K562 treated with DMSO at 1 percent for 48 hours (cell line): ENCODE results near the gene GNB2. TPM values are rescaled to one million over a fixed set of nuclear protein-coding genes. Genes with fewer than 3 reads are reported as not detected.

ENCODE experiments used
- total RNA-seq: library from RNA; unstranded; fragments of 300-600 nt; gene quantifications from 2 replicates; pipeline ENCODE4 v1.2.3, GENCODE V29; 2022; ENCODE audit warnings: low replicate concordance; ENCODE audit errors: extremely low read depth

Gene GNB2
- total RNA-seq: 1,248 TPM in 1 of 2 replicates, not detected in the other

DNA sequence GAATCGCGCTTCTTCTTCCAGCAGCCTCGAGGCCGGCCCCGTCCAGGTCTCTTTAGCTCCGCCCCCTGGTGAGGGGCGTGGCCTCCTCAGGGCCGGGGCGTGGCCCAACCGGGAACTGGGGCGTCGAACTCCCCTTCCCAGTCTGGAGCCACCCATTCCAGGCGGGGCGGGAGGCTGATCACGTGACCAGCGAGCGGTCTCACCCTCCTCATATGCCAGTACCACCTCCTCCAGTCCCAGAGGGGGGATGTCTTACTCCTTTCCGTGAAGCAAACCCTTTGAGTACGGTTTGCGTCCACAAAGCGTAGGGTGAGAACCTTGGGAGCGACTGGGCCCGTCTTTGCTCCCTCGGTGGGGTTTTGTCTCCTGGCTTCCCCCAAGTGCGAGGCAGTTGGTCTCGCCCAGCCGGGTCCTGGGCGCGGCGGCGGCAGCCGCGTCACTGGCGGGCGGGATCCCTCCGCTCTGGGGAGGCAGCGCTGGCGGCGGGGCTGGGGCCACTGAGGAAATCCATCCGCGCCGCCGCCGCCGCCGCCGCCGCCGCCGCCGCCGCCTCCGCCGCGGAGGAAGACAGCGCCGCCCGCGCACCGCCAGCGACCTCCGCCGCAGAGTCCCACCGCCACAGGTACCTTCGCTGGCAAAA, at the start of gene GNB2:
TSS of gene GNB2 (plus strand) at position 439 of the 640 bp plus-strand sequence. CDS start 2,526 bp downstream, outside the sequence.

DNA sequence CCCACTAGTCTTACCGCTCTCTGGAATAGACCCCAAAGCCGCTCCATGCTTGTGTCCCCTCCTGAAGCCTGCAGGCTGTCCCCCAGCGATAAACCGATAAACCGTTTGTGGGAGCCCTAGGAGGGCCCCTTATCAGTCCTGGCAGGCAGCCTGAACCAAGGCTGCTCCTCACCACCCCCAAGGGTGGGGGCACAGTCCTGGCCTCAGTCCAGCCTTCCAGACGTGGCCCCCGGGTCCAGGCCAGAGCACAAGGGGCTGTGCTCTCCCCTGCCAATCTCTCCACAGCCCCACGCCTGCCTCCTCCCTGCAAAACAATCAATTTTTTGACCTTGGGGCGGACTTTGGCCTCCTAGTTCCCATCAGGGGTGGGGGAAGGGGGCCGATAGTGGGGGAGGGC, 32.1 kb upstream of the GNB2 start, which contains the start of gene TFR2:
TSS of gene TFR2 (minus strand) at position 90 of the 397 bp plus-strand sequence. CDS start at position 47, 43 bp downstream.

DNA sequence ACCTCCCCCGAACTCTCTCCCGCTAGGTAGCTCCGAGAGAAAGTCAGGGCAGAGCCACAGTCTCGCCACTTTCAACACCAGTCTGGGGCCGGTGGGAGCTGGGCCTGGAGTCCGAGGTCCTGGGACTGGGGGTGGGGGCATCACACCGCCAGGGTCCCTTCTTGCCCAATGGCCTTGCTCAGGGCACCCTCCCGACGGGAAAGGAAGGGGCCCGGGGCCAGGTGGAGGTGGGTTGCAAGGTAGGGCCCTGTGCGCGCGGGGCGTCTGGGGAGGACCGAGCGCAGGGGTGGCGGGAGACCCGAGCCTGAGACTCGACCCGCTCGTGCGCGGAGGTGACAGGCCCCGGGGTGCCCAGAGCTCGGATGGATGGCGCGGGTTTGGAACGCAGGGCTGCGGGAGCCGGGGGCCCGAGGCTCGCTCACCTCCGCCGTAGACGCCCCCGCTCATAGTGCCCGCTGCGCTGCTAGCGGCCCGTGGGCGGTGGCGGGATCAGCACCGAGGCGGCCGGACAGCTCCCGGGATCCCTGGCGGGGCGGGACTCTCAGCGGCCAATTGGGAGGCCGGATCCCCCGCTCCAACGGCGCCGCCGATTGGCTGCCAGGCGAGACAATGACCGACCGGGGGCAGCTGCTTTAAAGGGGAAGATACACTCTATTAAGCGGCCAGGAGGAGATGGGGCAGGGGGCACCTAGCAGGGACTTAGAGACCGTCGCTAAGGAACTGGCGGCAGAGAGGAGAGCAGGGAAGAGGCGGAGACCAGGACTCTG, 17.4 kb upstream of the GNB2 start, which contains the start of gene ACTL6B:
TSS of gene ACTL6B (minus strand) at position 541 of the 767 bp plus-strand sequence. CDS start at position 447, 94 bp downstream.

DNA sequence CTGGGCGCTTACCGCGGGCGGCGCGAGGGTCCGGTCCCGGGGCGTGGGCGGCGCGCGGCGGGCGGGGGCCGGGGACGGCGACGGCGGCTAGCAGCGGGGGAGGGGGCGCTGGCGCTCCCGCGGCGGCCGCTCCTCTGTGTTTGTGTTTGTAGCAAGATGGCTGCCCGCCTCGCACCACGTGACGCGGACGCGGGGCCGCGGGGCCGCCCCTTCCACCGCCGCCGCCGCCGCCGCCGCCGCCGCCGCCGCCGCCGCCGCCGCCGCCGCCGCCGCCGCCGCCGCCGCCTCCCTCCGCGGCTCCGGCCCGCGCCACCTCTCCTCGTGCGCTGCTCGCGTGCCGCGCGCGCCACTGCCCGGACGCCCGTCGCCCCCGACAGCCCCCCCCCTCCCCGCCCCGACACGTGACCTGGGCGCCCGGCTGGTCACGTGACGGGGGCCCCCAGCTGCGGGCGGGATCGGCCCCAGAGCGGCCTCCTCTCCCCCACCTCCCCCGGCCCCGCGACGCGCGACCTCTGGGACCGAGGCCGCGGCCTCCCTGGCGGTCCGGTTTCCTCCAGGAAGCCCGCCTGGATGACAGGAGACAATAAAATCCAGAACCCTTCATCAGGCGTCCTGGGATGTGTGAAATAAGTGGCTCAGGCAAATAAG, 20.7 kb downstream of the GNB2 start, which contains the start of gene GIGYF1:
TSS of gene GIGYF1 (minus strand) at position 153 of the 648 bp plus-strand sequence. CDS start 6,012 bp downstream, outside the sequence.

GRCh38 chr7:100705753-100706671, 32.5 kb downstream of the GNB2 start, which contains the start of gene POP7:
TSS of gene POP7 (plus strand) at chr7:100706121. CDS start at chr7:100706831, 710 bp downstream.

GRCh38 chr7:100720279-100720670, 46.7 kb downstream of the GNB2 start, which contains the start of gene EPO:
TSS of gene EPO (plus strand) at chr7:100720468. CDS start at chr7:100720981, 513 bp downstream.

Other genes starting within 250 kb of the GNB2 start
- gene ZCWPW1, start 245.0 kb upstream of the GNB2 start, total RNA-seq: not detected in 2 replicates
- gene MEPCE, start 243.9 kb upstream of the GNB2 start, total RNA-seq: not detected in 2 replicates
- gene PPP1R35, start 237.2 kb upstream of the GNB2 start, total RNA-seq: not detected in 2 replicates
- gene SPACDR, start 209.5 kb upstream of the GNB2 start, total RNA-seq: not detected in 2 replicates
- gene TSC22D4, start 194.5 kb upstream of the GNB2 start, total RNA-seq: 576 TPM in 1 of 2 replicates, not detected in the other
- gene NYAP1, start 189.8 kb upstream of the GNB2 start, total RNA-seq: not detected in 2 replicates
- not detected in 2 replicates for gene AGFG2, start 134.5 kb upstream of the GNB2 start, total RNA-seq
- not detected in 2 replicates for gene SAP25, start 99.8 kb upstream of the GNB2 start, total RNA-seq
- gene LRCH4, start 87.6 kb upstream of the GNB2 start, total RNA-seq: not detected in 2 replicates
- not detected in 2 replicates for gene FBXO24, start 87.4 kb upstream of the GNB2 start, total RNA-seq
- gene PCOLCE, start 71.4 kb upstream of the GNB2 start, total RNA-seq: not detected in 2 replicates
- not detected in 2 replicates for gene MOSPD3, start 61.2 kb upstream of the GNB2 start, total RNA-seq
- gene TFR2, start 32.2 kb upstream of the GNB2 start, total RNA-seq: not detected in 2 replicates
- gene ACTL6B, start 17.3 kb upstream of the GNB2 start, total RNA-seq: not detected in 2 replicates
- gene GIGYF1, start 20.5 kb downstream of the GNB2 start, total RNA-seq: not detected in 2 replicates
- gene POP7, start 32.4 kb downstream of the GNB2 start, total RNA-seq: not detected in 2 replicates
- gene EPO, start 46.7 kb downstream of the GNB2 start, total RNA-seq: not detected in 2 replicates
- not detected in 2 replicates for gene ZAN, start 59.9 kb downstream of the GNB2 start, total RNA-seq
- not detected in 2 replicates for gene EPHB4, start 153.8 kb downstream of the GNB2 start, total RNA-seq
- gene SLC12A9, start 179.0 kb downstream of the GNB2 start, total RNA-seq: not detected in 2 replicates
- gene TRIP6, start 193.6 kb downstream of the GNB2 start, total RNA-seq: not detected in 2 replicates
- gene SRRT, start 201.4 kb downstream of the GNB2 start, total RNA-seq: not detected in 2 replicates
- not detected in 2 replicates for gene UFSP1, start 216.0 kb downstream of the GNB2 start, total RNA-seq
- not detected in 2 replicates for gene ACHE, start 222.1 kb downstream of the GNB2 start, total RNA-seq